Kidney (tissue), 14 donors: ENCODE data around the gene CATSPER4. TPM values are rescaled to one million over a fixed set of nuclear protein-coding genes. Genes with fewer than 3 reads are reported as not detected.

ENCODE experiments used
- DNase-seq, 5 donors: peaks; one replicate each; pipeline ENCODE4 v3.0.0-alpha.2; 2013 to 2020
- FAIRE-seq: peaks from 2 replicates; lab custom pipeline; 2012; peaks lifted over from hg19 to GRCh38; lab: Jason Lieb, UNC
- H3K27ac ChIP-seq, 2 donors: one replicate each; pipeline ENCODE4 v1.7.0; 2013; ENCODE audit warnings: low read depth in 2 of 2, low read length in 2 of 2, inconsistent platforms in 1 of 2
- H3K27me3 ChIP-seq: one replicate; pipeline ENCODE4 v1.7.1; 2013; ENCODE audit warnings: low read length, inconsistent platforms; ENCODE audit not compliant: control insufficient read depth, insufficient read depth
- H3K36me3 ChIP-seq, 3 donors: one replicate each; pipeline versions ENCODE4 v1.7.0 to v1.7.1; 2013; ENCODE audit warnings: low read length in 3 of 3, control low read depth in 1 of 3, inconsistent platforms in 1 of 3; ENCODE audit not compliant: insufficient read depth in 3 of 3, control insufficient read depth in 2 of 3
- H3K4me1 ChIP-seq, 3 donors: one replicate each; pipeline versions ENCODE4 v1.7.0 to v1.7.1; 2013; ENCODE audit warnings: low read length in 3 of 3, inconsistent platforms in 1 of 3, low read depth in 1 of 3; ENCODE audit not compliant: control insufficient read depth in 2 of 3, insufficient read depth in 2 of 3
- H3K4me3 ChIP-seq, 3 donors: one replicate each; pipeline versions ENCODE4 v1.7.0 to v1.8.1; 2013; ENCODE audit warnings: low read length in 3 of 3, control low read depth in 1 of 3, inconsistent platforms in 1 of 3
- H3K9ac ChIP-seq, 3 donors: one replicate each; pipeline versions ENCODE4 v1.7.0 to v1.7.1; 2013; ENCODE audit warnings: low read length in 3 of 3, control low read depth in 1 of 3, inconsistent platforms in 1 of 3
- H3K9me3 ChIP-seq, 3 donors: one replicate each; pipeline versions ENCODE4 v1.7.0 to v1.7.1; 2013; ENCODE audit warnings: low read length in 3 of 3, control low read depth in 1 of 3, inconsistent platforms in 1 of 3; ENCODE audit not compliant: control insufficient read depth in 2 of 3, insufficient read depth in 1 of 3
- CTCF ChIP-seq: IDR thresholded peaks from 3 replicates; pipeline ENCODE4 v1.5.1; 2012; ENCODE audit warnings: mild to moderate bottlenecking, moderate library complexity, borderline replicate concordance; ENCODE audit not compliant: insufficient read depth; ENCODE audit errors: extremely low read depth
- intact Hi-C: fragments of 100-400 bp; cut with DNase I; formaldehyde crosslinking; loops from one replicate; pipeline ENCODE4 v1.11.1; 2022
- polyA plus RNA-seq: library from polyadenylated mRNA; stranded (reverse); fragments of 350-450 nt; fragmentation: Illumina TruSeq; extraction: RNeasy Lipid Tissue Mini Kit (QIAGEN cat#74804); gene quantifications from one replicate; pipeline ENCODE4 v1.2.3, GENCODE V29; 2014; ENCODE audit warnings: low read depth, low replicate concordance; ENCODE audit not compliant: insufficient read depth
- total RNA-seq: library from RNA; stranded (reverse); fragmentation: NEBNext Ultra II Directional; extraction: Animal tissue kit (Norgen Biotek cat#: 25700); gene quantifications from one replicate; pipeline ENCODE4 v1.2.1, GENCODE V29; 2021
- donor health status: control.
- donor health status: control.
- donor health status: control.
- donor health status: control.
- donor health status: control.
- donor health status: DM: yes; HTN: yes; CAD: no.
- donor health status: Normal renal cell carcinoma (clear cell type).

CATSPER4 gene
- total and polyA plus RNA-seq, 2 donors from 2014 or later, result not detected

- intact Hi-C loops, result no loop called here
- TF ChIP-seq CTCF, result no peak
- DNase-seq (no peak), FAIRE-seq (no peak)
- Histone ChIP-seq H3K9me3 (no peaks in the 10 kb centered on the region), H3K4me3 (no peak overlapping the region), H3K36me3 (no peaks in the 10 kb centered on the region), H3K27ac (no peak overlapping the region), H3K27me3 (no peaks in the 10 kb centered on the region), H3K4me1 (no peaks in the 10 kb centered on the region), H3K9ac (no peak overlapping the region)
These were observed 5.4 kb downstream of the CATSPER4 start for GRCh38 chr1:26195805-26196204.

GRCh38 chr1:26197301-26197700 is 6.9 kb downstream of the CATSPER4 start:
- no peak for TF ChIP-seq CTCF
- H3K9me3 ChIP-seq, result no peaks in the 10 kb centered on the region
- no peak overlapping the region for H3K27ac ChIP-seq
- H3K9ac ChIP-seq, result no peak overlapping the region
- no peak for DNase-seq
- intact Hi-C loops, result no loop called here
- no peaks in the 10 kb centered on the region for H3K36me3 ChIP-seq
- peaks cover 0 to 2% (median 0%) of the 10 kb centered on the region in 3 donors for H3K4me1 ChIP-seq
- no peaks in the 10 kb centered on the region for H3K27me3 ChIP-seq
- no peak overlapping the region for H3K4me3 ChIP-seq
- no peak for FAIRE-seq

GRCh38 chr1:26197813-26198212 is 7.4 kb downstream of the CATSPER4 start:
- Histone ChIP-seq H3K27ac (no peak overlapping the region), H3K27me3 (no peaks in the 10 kb centered on the region), H3K9ac (no peak overlapping the region), H3K4me1 (peaks cover 0 to 2% (median 0%) of the 10 kb centered on the region in 3 donors), H3K9me3 (no peaks in the 10 kb centered on the region), H3K36me3 (no peaks in the 10 kb centered on the region), H3K4me3 (no peak overlapping the region)
- FAIRE-seq, result no peak
- TF ChIP-seq CTCF, result no peak
- no peak for DNase-seq
- intact Hi-C loops, result no loop called here

GRCh38 chr1:26200413-26200812 is 10.0 kb downstream of the CATSPER4 start:
- Histone ChIP-seq H3K9ac (no peak overlapping the region), H3K4me1 (peaks cover 0 to 2% (median 0%) of the 10 kb centered on the region in 3 donors), H3K4me3 (no peak overlapping the region), H3K9me3 (no peaks in the 10 kb centered on the region), H3K27ac (no peak overlapping the region), H3K27me3 (no peaks in the 10 kb centered on the region), H3K36me3 (no peaks in the 10 kb centered on the region)
- intact Hi-C loops, result no loop called here
- FAIRE-seq, result no peak
- TF ChIP-seq CTCF, result no peak
- DNase-seq, result no peak
